ENCODE data around the gene GRID1. TPM values are rescaled to one million over a fixed set of nuclear protein-coding genes. Genes with fewer than 3 reads are reported as not detected.

Gene GRID1
- total RNA-seq, 1 donor from 2014 or later = 0.60 TPM

DNA sequence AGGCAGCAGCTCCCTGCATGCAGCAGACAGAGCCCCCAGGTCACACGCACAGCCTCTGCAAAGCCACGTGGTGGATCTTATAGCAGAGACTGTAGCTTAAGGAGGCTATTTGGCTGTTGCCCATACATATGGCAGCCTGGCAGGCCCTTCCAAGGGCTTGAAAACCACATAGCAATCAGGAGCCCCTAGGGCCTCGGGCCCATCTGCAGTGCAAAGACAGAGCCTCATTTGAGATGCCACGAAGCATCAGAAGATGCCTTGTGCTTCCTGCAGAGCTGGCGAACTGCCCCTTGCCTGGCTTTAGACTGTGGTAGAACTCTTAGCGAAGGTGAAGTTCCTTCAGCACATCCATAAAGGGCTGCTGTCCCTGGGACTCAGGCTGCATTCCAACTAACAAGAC is 309.9 kb downstream of the GRID1 start:
- TF ChIP-seq, protein P1, sequence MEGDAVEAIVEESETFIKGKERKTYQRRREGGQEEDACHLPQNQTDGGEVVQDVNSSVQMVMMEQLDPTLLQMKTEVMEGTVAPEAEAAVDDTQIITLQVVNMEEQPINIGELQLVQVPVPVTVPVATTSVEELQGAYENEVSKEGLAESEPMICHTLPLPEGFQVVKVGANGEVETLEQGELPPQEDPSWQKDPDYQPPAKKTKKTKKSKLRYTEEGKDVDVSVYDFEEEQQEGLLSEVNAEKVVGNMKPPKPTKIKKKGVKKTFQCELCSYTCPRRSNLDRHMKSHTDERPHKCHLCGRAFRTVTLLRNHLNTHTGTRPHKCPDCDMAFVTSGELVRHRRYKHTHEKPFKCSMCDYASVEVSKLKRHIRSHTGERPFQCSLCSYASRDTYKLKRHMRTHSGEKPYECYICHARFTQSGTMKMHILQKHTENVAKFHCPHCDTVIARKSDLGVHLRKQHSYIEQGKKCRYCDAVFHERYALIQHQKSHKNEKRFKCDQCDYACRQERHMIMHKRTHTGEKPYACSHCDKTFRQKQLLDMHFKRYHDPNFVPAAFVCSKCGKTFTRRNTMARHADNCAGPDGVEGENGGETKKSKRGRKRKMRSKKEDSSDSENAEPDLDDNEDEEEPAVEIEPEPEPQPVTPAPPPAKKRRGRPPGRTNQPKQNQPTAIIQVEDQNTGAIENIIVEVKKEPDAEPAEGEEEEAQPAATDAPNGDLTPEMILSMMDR (IDR thresholded peaks at IDR 0.05) = no peak
- no peak for DNase-seq (ENCODE audit: low spot score)
- Mint-ChIP-seq H3K36me3 (ENCODE audit: low read depth) (no peaks in the 10 kb centered on the region), H3K4me3 (ENCODE audit: unreplicated experiment) (no peak overlapping the region), H3K27me3 (ENCODE audit: low read depth) (peaks cover 2% of the 10 kb centered on the region), H3K9me3 (ENCODE audit: low read depth) (peaks cover 6% of the 10 kb centered on the region), H3K27ac (ENCODE audit: unreplicated experiment) (no peak overlapping the region), H3K4me1 (ENCODE audit: low read depth) (no peaks in the 10 kb centered on the region)

DNA sequence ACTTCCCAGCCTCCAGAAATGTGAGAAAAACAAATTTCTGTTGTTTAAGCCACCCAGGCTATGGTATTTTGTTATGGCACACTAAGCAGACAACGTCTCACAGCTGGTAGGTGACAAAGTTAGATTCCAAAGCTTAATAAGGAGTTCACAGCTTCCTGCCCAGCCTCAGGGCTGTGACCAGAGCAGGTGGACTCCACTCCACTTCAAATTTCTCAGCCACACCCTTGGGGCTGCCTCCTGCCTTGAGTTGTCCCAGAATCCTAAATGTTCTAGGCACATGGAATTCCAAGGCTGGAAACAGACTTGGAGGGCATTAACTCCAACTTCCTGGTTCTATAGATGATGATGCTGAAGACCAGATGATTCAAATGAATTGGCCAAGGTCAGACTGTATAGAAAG is 310.7 kb downstream of the GRID1 start:
- Mint-ChIP-seq H3K27me3 (ENCODE audit: low read depth) (peaks cover 2% of the 10 kb centered on the region), H3K36me3 (ENCODE audit: low read depth) (no peaks in the 10 kb centered on the region), H3K27ac (ENCODE audit: unreplicated experiment) (no peak overlapping the region), H3K4me1 (ENCODE audit: low read depth) (no peaks in the 10 kb centered on the region), H3K4me3 (ENCODE audit: unreplicated experiment) (no peak overlapping the region), H3K9me3 (ENCODE audit: low read depth) (peaks cover 6% of the 10 kb centered on the region)
- DNase-seq (ENCODE audit: low spot score) = no peak
- TF ChIP-seq, protein P1 (IDR thresholded peaks at IDR 0.05) = no peak

DNA sequence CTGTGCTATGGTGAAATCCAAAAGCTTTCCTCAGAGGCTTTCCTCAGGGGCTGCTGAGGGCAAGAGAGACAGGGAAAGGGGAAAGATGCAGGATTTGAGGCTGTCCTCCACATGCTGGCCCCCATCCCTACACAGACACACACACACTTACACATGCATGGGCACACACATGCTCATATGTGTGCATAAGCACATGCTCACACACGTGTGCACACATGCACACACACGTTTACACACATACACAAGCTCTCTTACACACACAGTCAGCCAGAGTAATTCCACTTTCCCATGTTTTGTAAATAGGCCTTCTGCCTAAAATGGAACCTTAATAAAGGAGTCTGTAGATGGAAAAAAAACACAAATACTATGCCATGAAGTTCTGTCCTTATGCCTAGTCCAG is 312.9 kb downstream of the GRID1 start:
- Mint-ChIP-seq H3K27ac (ENCODE audit: unreplicated experiment) (no peak overlapping the region), H3K4me1 (ENCODE audit: low read depth) (no peaks in the 10 kb centered on the region), H3K9me3 (ENCODE audit: low read depth) (peaks cover 7% of the 10 kb centered on the region), H3K36me3 (ENCODE audit: low read depth) (no peaks in the 10 kb centered on the region), H3K4me3 (ENCODE audit: unreplicated experiment) (no peak overlapping the region), H3K27me3 (ENCODE audit: low read depth) (no peaks in the 10 kb centered on the region)
- TF ChIP-seq, protein P1 (IDR thresholded peaks at IDR 0.05) = no peak
- no peak for DNase-seq (ENCODE audit: low spot score)

DNA sequence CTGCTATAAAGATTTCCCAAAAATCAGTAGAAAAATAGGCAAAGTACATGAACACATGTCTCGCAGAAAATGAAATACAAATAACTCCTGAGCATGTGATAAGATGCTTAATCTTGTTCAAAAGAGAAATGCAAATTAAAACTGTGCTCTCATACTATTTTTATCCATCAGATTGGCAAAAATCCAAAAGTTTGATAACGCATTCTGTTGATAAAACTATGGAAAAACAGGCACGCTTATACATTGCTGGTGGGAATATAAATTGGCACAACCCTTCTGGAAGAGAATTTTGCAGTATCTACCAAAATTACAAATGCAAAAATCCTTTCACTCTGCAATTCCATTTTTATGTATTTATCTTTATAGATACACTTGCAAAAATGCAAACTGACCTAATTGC is 315.0 kb downstream of the GRID1 start:
- Mint-ChIP-seq H3K36me3 (ENCODE audit: low read depth) (no peaks in the 10 kb centered on the region), H3K27me3 (ENCODE audit: low read depth) (no peaks in the 10 kb centered on the region), H3K9me3 (ENCODE audit: low read depth) (peaks cover 7% of the 10 kb centered on the region), H3K4me3 (ENCODE audit: unreplicated experiment) (no peak overlapping the region), H3K27ac (ENCODE audit: unreplicated experiment) (no peak overlapping the region), H3K4me1 (ENCODE audit: low read depth) (no peaks in the 10 kb centered on the region)
- TF ChIP-seq, protein P1 (IDR thresholded peaks at IDR 0.05) = no peak
- DNase-seq (ENCODE audit: low spot score) = no peak

DNA sequence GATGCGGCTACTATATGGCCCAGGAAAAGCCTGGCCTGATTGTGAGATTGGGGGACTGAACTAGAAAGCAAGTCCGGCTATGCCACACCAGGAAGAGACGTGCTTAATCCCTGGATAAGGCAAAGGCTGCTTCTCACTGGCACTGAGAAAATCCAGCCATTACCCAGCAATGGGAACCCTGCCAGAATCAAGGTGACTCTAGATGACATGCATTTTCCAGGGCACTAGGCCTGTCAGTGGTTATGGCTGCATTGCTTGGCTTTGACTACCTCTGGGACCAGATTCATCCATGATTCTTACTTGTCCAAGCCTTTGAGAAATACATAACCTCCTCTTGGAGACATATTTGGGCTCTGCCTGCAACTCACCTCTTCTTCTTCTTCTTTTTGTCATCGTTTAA is 317.2 kb downstream of the GRID1 start:
- TF ChIP-seq, protein P1 (IDR thresholded peaks at IDR 0.05) = no peak
- Mint-ChIP-seq H3K27ac (ENCODE audit: unreplicated experiment) (no peak overlapping the region), H3K27me3 (ENCODE audit: low read depth) (no peaks in the 10 kb centered on the region), H3K4me3 (ENCODE audit: unreplicated experiment) (no peak overlapping the region), H3K9me3 (ENCODE audit: low read depth) (peaks cover 2% of the 10 kb centered on the region), H3K36me3 (ENCODE audit: low read depth) (no peaks in the 10 kb centered on the region), H3K4me1 (ENCODE audit: low read depth) (no peaks in the 10 kb centered on the region)
- no peak for DNase-seq (ENCODE audit: low spot score)
